Measurements from ENCODE around the gene MAGEA2B.
A peak's percentile ranks its signal among the peaks of the same experiment; 100 is the strongest.
"Not testable (repeated sequence)": the region's sequence is repeated elsewhere in the genome, so short reads cannot be mapped to it uniquely, and the experiment has no call there.

MAGEA2B gene

GRCh38 chrX:152758918-152759317, 44.5 kb downstream of the MAGEA2B start, which contains the start of gene CSAG3:
CSAG3 (plus strand) TSS chrX:152759218.
- not testable (repeated sequence) for DNase-seq

- DNase-seq = not testable (repeated sequence)
Observed at GRCh38 chrX:152759544-152759943, 45.1 kb downstream of the MAGEA2B start.

GRCh38 chrX:152761582-152761981, 47.2 kb downstream of the MAGEA2B start:
- not testable (repeated sequence) for DNase-seq

DNA sequence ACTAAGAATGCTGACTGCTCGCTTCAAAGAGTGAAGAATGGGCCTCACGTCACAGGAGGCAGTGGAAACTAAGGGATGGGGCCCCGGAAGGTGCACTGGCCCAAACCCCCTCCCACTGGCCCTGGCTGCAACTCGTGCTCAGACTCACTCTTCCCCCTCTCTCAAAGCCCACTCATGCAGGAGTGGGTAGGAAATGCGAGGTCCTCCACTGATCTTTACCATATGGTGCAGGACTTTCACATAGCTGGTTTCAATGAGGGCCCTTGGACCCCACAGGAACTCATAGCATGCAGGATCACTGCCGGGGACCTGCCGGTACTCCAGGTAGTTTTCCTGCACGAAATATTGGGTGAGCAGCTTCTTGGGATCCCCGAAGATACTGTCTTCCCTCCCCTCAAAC, 52.1 kb downstream of the MAGEA2B start:
- DNase-seq = peak; percentile 17

Measured in islet precursor cell (in vitro differentiated cells).